ENCODE data around the gene SCTR. TPM values are rescaled to one million over a fixed set of nuclear protein-coding genes. Genes with fewer than 3 reads are reported as not detected.

The SCTR gene
- total RNA-seq, 1 donor from 2014 or later, result not detected

GRCh38 chr2:119442850-119443249, 81.4 kb downstream of the SCTR start:
- no peaks in the 10 kb centered on the region for H3K9me3 Mint-ChIP-seq
- Histone ChIP-seq H3K27ac (no peak overlapping the region), H3K4me3 (no peak overlapping the region), H3K9me3 (ENCODE audit: low read depth) (no peaks in the 10 kb centered on the region), H3K4me1 (no peaks in the 10 kb centered on the region), H2AFZ (replicated peaks) (no peak overlapping the region), H3K9ac (no peak overlapping the region), H4K20me1 (ENCODE audit: low read depth) (no peaks in the 10 kb centered on the region), H3K36me3 (no peaks in the 10 kb centered on the region), H3K4me2 (no peak overlapping the region), H3K27me3 (no peaks in the 10 kb centered on the region), H3K79me2 (ENCODE audit: low read depth) (no peaks in the 10 kb centered on the region), H3F3A (ENCODE audit: low read depth) (no peaks in the 10 kb centered on the region)
- peaks cover 3% of the 10 kb centered on the region for H3K27me3 Mint-ChIP-seq (ENCODE audit: insufficient read depth, low read depth)
- no peaks in the 10 kb centered on the region for H3K36me3 Mint-ChIP-seq
- H3K4me1 Mint-ChIP-seq, result peaks cover 7% of the 10 kb centered on the region
- H3K27ac Mint-ChIP-seq, result no peak overlapping the region
- DNase-seq (ENCODE audit: low spot score), result no peak
- TF ChIP-seq EZH2 (IDR thresholded peaks at IDR 0.05) (no peak), EZH2phosphoT487 (IDR thresholded peaks at IDR 0.05) (no peak)
- TF ChIP-seq, protein P1, sequence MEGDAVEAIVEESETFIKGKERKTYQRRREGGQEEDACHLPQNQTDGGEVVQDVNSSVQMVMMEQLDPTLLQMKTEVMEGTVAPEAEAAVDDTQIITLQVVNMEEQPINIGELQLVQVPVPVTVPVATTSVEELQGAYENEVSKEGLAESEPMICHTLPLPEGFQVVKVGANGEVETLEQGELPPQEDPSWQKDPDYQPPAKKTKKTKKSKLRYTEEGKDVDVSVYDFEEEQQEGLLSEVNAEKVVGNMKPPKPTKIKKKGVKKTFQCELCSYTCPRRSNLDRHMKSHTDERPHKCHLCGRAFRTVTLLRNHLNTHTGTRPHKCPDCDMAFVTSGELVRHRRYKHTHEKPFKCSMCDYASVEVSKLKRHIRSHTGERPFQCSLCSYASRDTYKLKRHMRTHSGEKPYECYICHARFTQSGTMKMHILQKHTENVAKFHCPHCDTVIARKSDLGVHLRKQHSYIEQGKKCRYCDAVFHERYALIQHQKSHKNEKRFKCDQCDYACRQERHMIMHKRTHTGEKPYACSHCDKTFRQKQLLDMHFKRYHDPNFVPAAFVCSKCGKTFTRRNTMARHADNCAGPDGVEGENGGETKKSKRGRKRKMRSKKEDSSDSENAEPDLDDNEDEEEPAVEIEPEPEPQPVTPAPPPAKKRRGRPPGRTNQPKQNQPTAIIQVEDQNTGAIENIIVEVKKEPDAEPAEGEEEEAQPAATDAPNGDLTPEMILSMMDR (IDR thresholded peaks at IDR 0.05), result no peak
- no peak overlapping the region for H3K4me3 Mint-ChIP-seq

GRCh38 chr2:119442226-119442619, 82.1 kb downstream of the SCTR start:
- Mint-ChIP-seq H3K27ac (no peak overlapping the region), H3K4me1 (peaks cover 8% of the 10 kb centered on the region), H3K27me3 (ENCODE audit: insufficient read depth, low read depth) (peaks cover 3% of the 10 kb centered on the region), H3K9me3 (no peaks in the 10 kb centered on the region), H3K36me3 (no peaks in the 10 kb centered on the region), H3K4me3 (no peak overlapping the region)
- Histone ChIP-seq H3K36me3 (no peaks in the 10 kb centered on the region), H3K4me1 (no peaks in the 10 kb centered on the region), H3F3A (ENCODE audit: low read depth) (no peaks in the 10 kb centered on the region), H3K9ac (no peak overlapping the region), H3K27ac (no peak overlapping the region), H3K4me2 (no peak overlapping the region), H3K4me3 (no peak overlapping the region), H4K20me1 (ENCODE audit: low read depth) (no peaks in the 10 kb centered on the region), H3K27me3 (no peaks in the 10 kb centered on the region), H2AFZ (replicated peaks) (no peak overlapping the region), H3K79me2 (ENCODE audit: low read depth) (no peaks in the 10 kb centered on the region), H3K9me3 (ENCODE audit: low read depth) (no peaks in the 10 kb centered on the region)
- TF ChIP-seq EZH2phosphoT487 (IDR thresholded peaks at IDR 0.05) (no peak), EZH2 (IDR thresholded peaks at IDR 0.05) (no peak)
- TF ChIP-seq, protein P1 (IDR thresholded peaks at IDR 0.05), result no peak
- DNase-seq (ENCODE audit: low spot score), result no peak

DNA sequence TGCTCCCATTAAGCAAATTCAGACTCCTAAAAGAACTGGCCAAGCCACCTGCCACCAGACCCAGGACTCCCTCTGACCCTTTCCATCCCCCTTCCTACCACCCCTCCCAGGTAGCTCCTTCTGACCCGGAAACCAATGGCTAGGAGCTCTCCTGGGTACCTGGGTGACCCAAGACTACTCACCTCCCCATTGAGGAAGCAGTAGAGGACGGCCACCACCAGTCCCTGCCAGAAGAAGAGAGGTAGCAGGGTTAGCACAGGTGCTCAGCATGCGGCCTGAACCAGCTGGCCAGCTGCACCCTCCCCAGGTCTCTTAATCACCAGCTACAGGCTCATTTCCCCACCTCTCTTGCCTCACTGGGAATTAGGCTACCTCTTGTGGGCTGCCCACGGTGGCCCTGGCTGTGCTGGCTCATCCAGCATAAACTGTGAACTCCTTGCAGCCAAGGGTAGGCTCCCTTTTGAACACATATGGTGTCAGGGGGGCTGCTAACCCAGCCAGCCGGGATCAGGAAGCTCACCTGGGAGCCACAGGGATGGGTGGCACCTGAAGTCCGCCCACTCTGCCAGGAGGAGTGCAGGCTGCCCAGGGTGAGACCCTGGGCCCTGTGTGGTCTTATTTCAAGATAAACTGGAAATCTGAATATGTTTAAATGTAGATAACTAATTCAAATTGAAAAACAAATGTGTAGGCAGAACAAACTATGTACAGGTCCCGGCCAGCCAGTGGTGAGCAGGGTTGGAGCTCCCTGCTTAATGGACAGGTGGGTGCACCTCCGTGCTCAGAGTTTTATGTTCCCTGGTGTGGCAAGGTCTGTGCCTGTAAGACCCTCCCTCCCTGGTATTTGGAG, 82.7 kb downstream of the SCTR start:
- no peak overlapping the region for H3K4me3 Mint-ChIP-seq
- H3K4me1 ChIP-seq, result no peaks in the 10 kb centered on the region
- no peaks in the 10 kb centered on the region for H3K79me2 ChIP-seq (ENCODE audit: low read depth)
- H3K27me3 Mint-ChIP-seq (ENCODE audit: insufficient read depth, low read depth), result peaks cover 3% of the 10 kb centered on the region
- no peaks in the 10 kb centered on the region for H3K9me3 Mint-ChIP-seq
- H3F3A ChIP-seq (ENCODE audit: low read depth), result no peaks in the 10 kb centered on the region
- DNase-seq (ENCODE audit: low spot score), result no peak
- no peak overlapping the region for H3K4me2 ChIP-seq
- no peaks in the 10 kb centered on the region for H3K27me3 ChIP-seq
- H4K20me1 ChIP-seq (ENCODE audit: low read depth), result no peaks in the 10 kb centered on the region
- H3K4me3 ChIP-seq, result no peak overlapping the region
- H3K9ac ChIP-seq, result no peak overlapping the region
- H3K27ac ChIP-seq, result no peak overlapping the region
- H2AFZ ChIP-seq (replicated peaks), result no peak overlapping the region
- H3K4me1 Mint-ChIP-seq, result peaks cover 8% of the 10 kb centered on the region
- H3K9me3 ChIP-seq (ENCODE audit: low read depth), result no peaks in the 10 kb centered on the region
- H3K36me3 ChIP-seq, result no peaks in the 10 kb centered on the region
- TF ChIP-seq, protein P1 (IDR thresholded peaks at IDR 0.05), result no peak
- TF ChIP-seq EZH2 (IDR thresholded peaks at IDR 0.05) (no peak), EZH2phosphoT487 (IDR thresholded peaks at IDR 0.05) (no peak)
- no peak overlapping the region for H3K27ac Mint-ChIP-seq
- H3K36me3 Mint-ChIP-seq, result no peaks in the 10 kb centered on the region
